EH (cell line): ENCODE results near the gene PRSS50.

ENCODE experiments used
- DNase-seq: peaks from one replicate; pipeline ENCODE4 v3.0.0-alpha.2; 2015; ENCODE audit warnings: low read depth

Gene PRSS50

GRCh38 chr3:46692566-46692990 is 25.1 kb downstream of the PRSS50 start:
- DNase-seq = peak; percentile 39

GRCh38 chr3:46690798-46691197 is 26.9 kb downstream of the PRSS50 start:
- DNase-seq = peak; percentile 44

- DNase-seq = no peak
Observed at GRCh38 chr3:46685446-46685845, 32.2 kb downstream of the PRSS50 start.

DNA sequence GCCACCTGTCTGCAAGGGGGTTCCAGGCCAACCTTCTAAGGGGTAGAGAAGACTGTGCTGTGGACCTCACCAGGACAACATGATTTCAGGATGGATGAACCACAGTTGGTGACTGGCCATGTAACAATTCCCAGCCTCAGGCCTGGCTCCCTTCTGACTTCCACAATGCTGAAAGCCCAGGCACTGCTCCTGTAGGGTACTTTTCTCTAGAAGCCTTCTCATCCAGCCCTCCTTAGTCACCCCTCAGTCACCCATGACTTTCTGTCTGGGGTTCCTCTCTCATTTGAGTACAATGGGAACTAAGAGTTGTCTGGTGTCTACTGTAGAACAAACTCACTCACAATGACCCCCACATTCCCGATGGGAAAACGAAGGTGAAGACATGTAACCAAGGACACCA is 32.8 kb downstream of the PRSS50 start:
- DNase-seq = no peak

- DNase-seq = no peak
Observed at GRCh38 chr3:46682974-46683373, 34.7 kb downstream of the PRSS50 start.

DNA sequence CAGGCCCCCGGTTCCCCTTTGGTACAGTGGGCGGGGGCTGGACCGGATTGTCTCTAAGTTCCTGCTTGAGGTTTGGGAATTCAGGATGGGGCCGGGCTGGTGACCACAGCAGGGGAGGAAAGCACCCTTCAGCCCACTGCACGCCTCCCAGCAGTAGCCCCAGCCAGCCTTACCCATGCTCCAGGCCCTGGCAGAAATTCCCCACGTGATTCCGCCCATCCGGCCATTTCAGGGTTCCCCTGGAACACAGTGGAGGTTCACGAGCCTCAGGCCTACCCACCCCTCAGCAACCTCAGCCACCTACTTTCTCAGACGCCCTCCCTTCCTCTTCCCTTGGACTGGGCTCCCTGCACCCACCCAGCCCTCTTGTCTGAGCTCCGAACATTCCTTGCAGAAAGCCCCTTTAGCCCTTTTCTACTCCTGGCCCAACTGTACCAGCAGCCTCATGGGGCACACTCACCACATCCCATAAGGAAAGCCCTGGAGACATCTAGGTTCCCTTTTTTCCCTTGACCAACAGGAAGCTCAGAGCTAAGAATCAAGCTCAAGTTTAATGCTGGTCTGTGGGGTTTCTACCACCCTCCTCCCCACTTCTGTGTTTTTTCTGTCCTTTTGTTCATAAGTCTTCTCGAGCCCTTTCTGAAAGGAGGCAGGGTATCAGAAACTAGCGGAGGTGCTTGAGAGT is 35.7 kb downstream of the PRSS50 start:
- DNase-seq = no peak

DNA sequence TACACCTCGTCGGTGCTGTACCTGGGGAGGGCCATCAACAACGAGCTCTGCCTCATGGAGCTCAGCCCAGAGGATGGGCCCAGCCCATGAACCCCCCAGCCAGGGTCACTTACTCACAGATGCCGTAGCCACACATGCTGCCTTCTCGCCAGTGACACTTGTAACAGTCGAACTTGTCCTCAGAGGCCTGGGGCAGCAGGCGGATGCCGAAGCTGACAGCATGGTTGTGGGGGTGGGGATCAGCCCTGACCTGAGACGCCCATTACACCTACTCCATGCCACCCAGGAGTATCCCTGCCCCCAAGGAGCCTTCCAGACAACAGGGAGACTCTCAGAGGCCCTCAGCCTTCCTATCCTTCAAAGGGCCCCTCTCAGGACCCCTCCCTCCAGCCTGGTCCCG is 36.3 kb downstream of the PRSS50 start:
- no peak for DNase-seq

GRCh38 chr3:46680298-46680826 is 37.3 kb downstream of the PRSS50 start:
- no peak for DNase-seq

GRCh38 chr3:46679681-46680080 is 38.0 kb downstream of the PRSS50 start:
- DNase-seq = no peak

- DNase-seq = no peak
Observed at GRCh38 chr3:46678280-46678679, 39.4 kb downstream of the PRSS50 start.

- DNase-seq = peak; percentile 36
Observed at GRCh38 chr3:46677411-46677726, 40.3 kb downstream of the PRSS50 start.

GRCh38 chr3:46676601-46677410 is 40.9 kb downstream of the PRSS50 start:
- no peak for DNase-seq

DNA sequence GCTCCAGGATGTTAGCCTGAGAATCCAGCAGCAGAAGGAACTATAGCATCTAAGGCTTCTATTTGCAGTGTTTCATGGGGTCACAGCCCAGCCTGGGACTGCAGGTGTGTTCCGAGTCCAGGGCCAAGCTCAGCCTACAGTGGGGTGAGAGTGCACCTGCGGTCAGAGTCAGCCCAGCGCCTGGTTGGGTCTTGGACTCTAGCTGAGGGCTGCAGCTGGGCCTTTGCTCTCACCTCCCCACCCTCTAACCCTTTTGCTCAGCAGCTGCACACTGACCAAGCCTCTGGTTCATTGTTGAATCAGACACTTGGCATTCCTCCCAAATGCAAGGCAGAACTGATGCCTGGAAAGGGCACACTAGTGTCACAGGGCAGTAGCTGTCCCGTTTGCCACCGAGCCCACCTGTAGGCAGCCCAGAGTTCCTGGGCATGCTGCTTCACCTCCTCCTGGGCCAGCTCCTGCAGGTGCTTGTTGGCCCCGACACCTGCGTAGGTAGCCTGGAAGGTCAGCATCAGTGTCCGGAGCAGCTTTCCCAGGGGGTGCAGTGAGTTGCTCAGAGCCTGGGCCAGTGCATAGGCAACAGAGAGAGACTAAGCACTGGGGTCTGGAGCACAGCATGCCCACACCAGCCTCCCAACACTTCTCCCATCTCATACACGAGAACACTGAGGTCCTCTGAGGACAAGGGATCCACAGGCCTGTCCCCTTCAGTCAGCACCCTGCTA is 41.7 kb downstream of the PRSS50 start:
- peak; percentile 34 for DNase-seq

- DNase-seq = no peak
Observed at GRCh38 chr3:46675426-46675825, 42.2 kb downstream of the PRSS50 start.

DNA sequence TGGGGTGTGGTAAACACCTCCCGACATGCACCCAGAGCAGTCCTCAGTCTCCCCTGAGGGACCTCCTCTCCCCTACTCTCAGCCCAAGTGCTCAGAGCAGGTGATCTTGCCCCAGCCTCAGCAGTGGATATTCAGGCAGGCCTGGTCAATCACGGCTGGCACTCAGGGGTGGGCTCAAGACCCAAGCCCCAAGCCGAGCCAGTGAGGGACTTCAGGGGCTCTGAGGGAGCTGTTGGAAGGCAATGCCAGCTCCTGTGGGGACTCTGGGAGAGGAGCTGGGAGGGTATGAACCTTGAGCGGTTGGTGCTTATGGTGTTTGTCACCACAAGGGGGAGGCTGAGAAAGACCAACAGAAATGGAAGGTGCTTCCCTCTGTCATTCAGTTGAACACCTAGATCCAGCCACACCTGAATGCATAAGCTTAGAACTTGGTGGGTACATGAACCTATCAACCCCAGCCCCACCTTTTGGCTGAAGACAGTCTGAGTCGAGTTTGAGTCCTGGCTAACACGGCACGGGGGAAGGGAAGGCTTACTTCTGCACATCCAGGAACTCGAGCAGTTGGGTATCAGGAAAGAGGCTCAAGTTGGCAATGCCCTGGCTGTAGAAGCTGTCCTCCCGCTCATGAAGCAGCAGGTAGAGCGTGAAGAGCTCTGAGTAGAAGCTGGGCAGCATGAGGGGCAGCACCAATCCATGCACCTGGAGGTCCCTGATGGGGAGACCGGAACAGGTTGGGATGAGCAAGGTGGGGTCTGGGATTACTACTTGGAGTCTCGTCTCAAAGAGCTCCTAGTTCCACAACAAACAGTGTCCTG is 43.4 kb downstream of the PRSS50 start:
- no peak for DNase-seq

GRCh38 chr3:46673151-46674030 is 44.3 kb downstream of the PRSS50 start:
- DNase-seq = no peak

- no peak for DNase-seq
Observed at GRCh38 chr3:46672349-46672695, 45.3 kb downstream of the PRSS50 start.

GRCh38 chr3:46671541-46672348 is 45.9 kb downstream of the PRSS50 start:
- no peak for DNase-seq

DNA sequence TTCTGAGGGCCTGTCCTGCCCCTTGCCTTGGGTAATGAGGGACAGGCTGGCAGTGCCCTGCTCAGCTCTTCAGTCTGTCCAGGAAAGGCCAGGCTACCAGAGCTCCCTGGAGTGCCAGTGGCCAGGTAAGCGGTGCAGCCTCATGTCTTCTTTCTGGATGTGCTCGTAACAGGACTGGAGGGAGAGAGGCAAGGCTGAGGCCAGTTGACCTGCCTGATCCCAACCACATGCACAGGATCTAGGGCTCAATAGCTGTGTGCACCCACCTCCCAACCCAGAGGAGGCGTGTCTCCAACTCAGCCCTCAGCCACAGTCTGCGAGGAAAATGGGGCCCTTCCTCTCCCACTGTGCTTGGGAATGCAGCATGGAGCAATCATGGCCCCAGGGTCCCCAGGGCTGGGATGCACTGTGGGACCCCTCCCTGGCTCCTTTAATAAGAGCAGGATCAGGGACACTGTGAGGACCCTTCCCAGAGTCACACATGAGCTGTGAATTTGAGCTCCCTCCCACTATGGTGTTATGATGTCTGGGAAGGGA is 46.7 kb downstream of the PRSS50 start:
- DNase-seq = no peak
